Cardiac fibroblast (primary cell): ENCODE results near the gene SASS6.
A peak's percentile ranks its signal among the peaks of the same experiment; 100 is the strongest.

ENCODE experiments used
- DNase-seq, 2 donors: peaks; one replicate each; pipeline versions ENCODE4 v3.0.0 to v3.0.0-alpha.2; 2010; ENCODE audit warnings: low read depth in 2 of 2
- H3K4me3 ChIP-seq, 2 donors: replicated peaks in 1 of 2; 1 replicate in 1 of 2; 2 replicates in 1 of 2; pipeline ENCODE4 v1.5.1; 2011; ENCODE audit warnings: low read depth in 2 of 2, low read length in 2 of 2, mild to moderate bottlenecking in 2 of 2, moderate library complexity in 1 of 2
- CTCF ChIP-seq: IDR thresholded peaks from one replicate; pipeline ENCODE4 v1.5.1; 2011; ENCODE audit warnings: low read depth, mild to moderate bottlenecking, low read length, inconsistent platforms

SASS6 gene

GRCh38 chr1:100034470-100034869, 98.3 kb downstream of the SASS6 start:
- TF ChIP-seq CTCF, result peak; percentile 38
- no peak overlapping the region for H3K4me3 ChIP-seq
- peak; percentile 53 to 57 for DNase-seq
